Neutrophil (primary cell): ENCODE data around the gene TUBA3C.

Experiments
- H3K27ac ChIP-seq: fragments of 200-600 bp; sonication (generic); 2 replicates; pipeline ENCODE4 v1.5.1; 2016; ENCODE audit warnings: mild to moderate bottlenecking, moderate library complexity
- H3K27me3 ChIP-seq: fragments of 200-600 bp; sonication (generic); 2 replicates; pipeline ENCODE4 v1.6.0; 2016; ENCODE audit warnings: mild to moderate bottlenecking
- H3K36me3 ChIP-seq: fragments of 200-600 bp; sonication (generic); 2 replicates; pipeline ENCODE4 v1.5.1; 2017
- H3K4me1 ChIP-seq, 2 experiments: fragments of 200-600 bp in 1 of 2; sonication (generic) in 1 of 2; 1 replicate in 1 of 2; 2 replicates in 1 of 2; pipeline versions ENCODE4 v1.5.1 to v1.6.1; 2013 to 2016; ENCODE audit warnings: low read depth in 1 of 2, low read length in 1 of 2, mild to moderate bottlenecking in 1 of 2, moderate library complexity in 1 of 2; ENCODE audit not compliant: control insufficient read depth in 1 of 2, insufficient read depth in 1 of 2
- H3K4me3 ChIP-seq, 2 experiments: fragments of 200-600 bp in 1 of 2; sonication (generic) in 1 of 2; 1 replicate in 1 of 2; 2 replicates in 1 of 2; pipeline ENCODE4 v1.5.1; 2013 to 2016; ENCODE audit warnings: low read depth in 1 of 2, low read length in 1 of 2, mild to moderate bottlenecking in 1 of 2, moderate library complexity in 1 of 2
- H3K9me3 ChIP-seq: fragments of 200-600 bp; sonication (generic); 2 replicates; pipeline ENCODE4 v1.5.1; 2016
- CTCF ChIP-seq: fragments of 200-600 bp; sonication (generic); IDR thresholded peaks from 2 replicates; pipeline ENCODE4 v1.5.1; 2016; ENCODE audit warnings: antibody characterized with exemption

TUBA3C gene

GRCh38 chr13:19184176-19184575 lies 2.6 kb upstream of the TUBA3C start:
- H3K4me3 ChIP-seq = no peak overlapping the region
- no peaks in the 10 kb centered on the region for H3K27me3 ChIP-seq
- H3K36me3 ChIP-seq = no peaks in the 10 kb centered on the region
- H3K27ac ChIP-seq = no peak overlapping the region
- peaks cover 5% of the 10 kb centered on the region for H3K9me3 ChIP-seq
- no peak for TF ChIP-seq CTCF
- H3K4me1 ChIP-seq = no peaks in the 10 kb centered on the region

DNA sequence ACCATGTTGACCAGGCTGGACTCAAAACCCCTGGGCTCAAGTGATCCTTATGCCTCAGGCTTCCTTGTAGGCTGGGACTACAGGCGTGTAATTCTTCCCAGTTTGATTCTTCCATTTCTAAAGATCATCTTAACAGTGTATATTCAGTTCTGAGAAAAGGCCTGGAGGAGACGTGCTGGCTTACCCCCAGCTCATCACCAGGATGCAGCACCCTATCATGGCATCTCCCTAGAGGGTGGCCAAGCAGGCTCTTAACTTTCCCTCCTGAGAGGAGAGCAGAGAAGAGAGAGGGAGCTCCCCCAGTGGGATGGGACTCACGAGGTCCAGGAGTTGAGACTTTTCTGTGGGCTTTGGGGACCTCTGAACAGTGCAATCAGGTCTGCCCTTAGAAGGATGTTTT lies 2.1 kb upstream of the TUBA3C start:
- Histone ChIP-seq H3K36me3 (no peaks in the 10 kb centered on the region), H3K4me1 (no peaks in the 10 kb centered on the region), H3K27me3 (no peaks in the 10 kb centered on the region), H3K27ac (no peak overlapping the region), H3K9me3 (peaks cover 5% of the 10 kb centered on the region), H3K4me3 (no peak overlapping the region)
- TF ChIP-seq CTCF = no peak

- H3K27ac ChIP-seq = no peak overlapping the region
- H3K36me3 ChIP-seq = no peaks in the 10 kb centered on the region
- no peak for TF ChIP-seq CTCF
- no peaks in the 10 kb centered on the region for H3K4me1 ChIP-seq
- no peaks in the 10 kb centered on the region for H3K27me3 ChIP-seq
- no peak overlapping the region for H3K4me3 ChIP-seq
- peaks cover 5% of the 10 kb centered on the region for H3K9me3 ChIP-seq
These were observed 912 bp upstream of the TUBA3C start for GRCh38 chr13:19182536-19182935.

DNA sequence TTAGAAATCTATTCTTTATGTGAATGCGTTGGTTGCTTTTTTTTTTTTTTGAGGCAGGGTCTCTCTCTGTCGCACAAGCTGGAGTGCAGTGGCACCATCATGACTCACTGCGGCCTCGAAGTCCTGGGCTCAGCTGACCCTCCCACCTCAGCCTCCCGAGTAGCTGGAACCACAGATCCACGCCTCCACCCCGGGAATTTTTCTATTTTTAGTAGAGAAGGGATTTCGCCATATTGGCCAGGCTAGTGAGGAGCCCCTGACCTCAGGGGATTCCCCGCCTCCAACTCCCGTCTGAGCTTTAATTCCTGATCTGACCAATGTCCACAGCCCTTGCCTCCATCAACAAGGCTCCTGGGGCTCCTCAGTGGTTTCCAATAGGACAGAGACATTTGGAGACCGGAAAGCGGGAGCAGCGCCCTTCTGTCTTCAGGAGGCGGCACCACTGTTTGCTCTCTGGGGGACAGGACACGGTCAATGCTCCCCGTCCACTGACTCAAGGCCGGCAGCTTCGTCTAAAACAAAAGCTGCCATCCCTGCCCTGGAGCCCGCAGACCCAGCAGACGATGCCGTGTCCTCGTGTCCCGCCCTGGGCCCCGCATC lies 503 bp downstream of the TUBA3C start:
- H3K4me1 ChIP-seq = no peaks in the 10 kb centered on the region
- H3K9me3 ChIP-seq = peaks cover 5% of the 10 kb centered on the region
- H3K4me3 ChIP-seq = no peak overlapping the region
- no peaks in the 10 kb centered on the region for H3K36me3 ChIP-seq
- no peaks in the 10 kb centered on the region for H3K27me3 ChIP-seq
- no peak for TF ChIP-seq CTCF
- H3K27ac ChIP-seq = no peak overlapping the region

GRCh38 chr13:19179916-19180315 lies 1.7 kb downstream of the TUBA3C start:
- TF ChIP-seq CTCF = no peak
- no peaks in the 10 kb centered on the region for H3K36me3 ChIP-seq
- H3K4me1 ChIP-seq = no peaks in the 10 kb centered on the region
- no peak overlapping the region for H3K27ac ChIP-seq
- H3K4me3 ChIP-seq = no peak overlapping the region
- no peaks in the 10 kb centered on the region for H3K27me3 ChIP-seq
- peaks cover 5% of the 10 kb centered on the region for H3K9me3 ChIP-seq
